Stimulated activated CD8-positive, alpha-beta memory T cell treated with anti-CD3 and anti-CD28 coated beads, Interleukin-12 subunit alpha, Interleukin-12 subunit beta, amount 100 ng/mL, for 1 hour (primary cell): Measurements from ENCODE around the gene C2CD5.
"Not testable (repeated sequence)": the region's sequence is repeated elsewhere in the genome, so short reads cannot be mapped to it uniquely, and the experiment has no call there.

Source experiments
- DNase-seq: peaks from one replicate; pipeline ENCODE4 v3.0.0-alpha.2; 2020; ENCODE audit warnings: low read depth

C2CD5 gene

DNA sequence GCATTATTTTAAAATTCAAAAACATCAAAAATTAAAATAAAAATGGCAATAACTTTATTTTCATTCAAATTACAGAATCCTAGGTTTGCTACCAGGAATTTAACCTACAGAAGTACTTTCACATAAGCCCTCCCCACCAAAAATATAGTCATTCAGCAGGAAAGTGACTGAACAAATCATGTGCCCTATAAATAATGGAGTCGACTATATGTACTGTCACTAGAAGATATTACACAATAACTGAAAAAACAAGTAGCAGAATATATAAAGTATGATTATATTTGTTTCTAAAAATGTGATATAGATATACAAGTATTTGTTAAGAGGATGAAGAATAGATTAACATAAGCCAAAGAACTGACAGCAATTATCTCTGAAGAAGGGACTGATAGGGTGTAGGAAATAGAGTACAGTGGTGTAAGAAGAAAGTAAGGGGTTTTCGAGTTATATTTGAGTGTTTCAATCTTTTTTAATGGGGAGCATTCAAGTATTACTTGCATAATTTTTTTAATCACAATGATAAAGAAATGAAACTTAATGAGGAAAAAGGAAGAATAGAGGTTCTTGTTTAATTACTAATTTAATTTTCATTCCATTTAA is 7.9 kb downstream of the C2CD5 start:
- DNase-seq: no peak

DNA sequence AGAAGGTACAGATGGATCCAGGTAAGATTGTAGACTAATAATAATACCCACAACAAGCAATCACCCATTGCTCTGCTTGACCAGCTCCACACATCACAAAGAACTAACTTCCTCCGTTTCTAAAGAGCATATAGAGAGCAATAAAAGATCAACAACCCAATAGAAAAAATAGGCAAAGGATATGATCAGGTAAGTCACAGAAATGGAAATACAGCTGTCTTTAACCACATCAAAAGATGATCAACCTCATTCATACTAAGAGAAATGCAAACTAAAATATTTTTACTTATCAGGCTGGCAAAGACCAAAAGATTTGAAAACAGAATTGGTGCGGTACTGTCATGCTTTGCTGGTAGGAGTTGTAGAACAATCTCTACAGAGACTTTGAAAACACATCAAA is 8.9 kb downstream of the C2CD5 start:
- no peak for DNase-seq

DNA sequence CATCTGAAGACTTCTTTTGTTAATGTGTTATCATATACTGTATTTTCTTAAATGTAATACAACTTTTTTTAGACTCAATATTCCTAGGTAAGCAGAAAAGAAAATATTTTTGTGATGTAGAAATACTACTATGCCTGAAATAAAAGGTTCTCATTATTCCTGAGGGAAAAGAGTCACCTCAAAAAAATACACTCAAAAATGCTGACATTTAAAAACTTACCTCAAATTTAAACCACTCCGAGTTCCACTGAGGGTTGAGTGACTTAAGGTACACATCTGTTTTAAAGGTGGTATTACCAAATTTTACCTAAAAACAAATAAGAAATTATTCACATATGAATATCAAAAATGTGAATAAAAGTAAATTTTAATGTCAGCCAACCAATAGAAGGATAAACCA is 9.3 kb downstream of the C2CD5 start:
- no peak for DNase-seq

DNA sequence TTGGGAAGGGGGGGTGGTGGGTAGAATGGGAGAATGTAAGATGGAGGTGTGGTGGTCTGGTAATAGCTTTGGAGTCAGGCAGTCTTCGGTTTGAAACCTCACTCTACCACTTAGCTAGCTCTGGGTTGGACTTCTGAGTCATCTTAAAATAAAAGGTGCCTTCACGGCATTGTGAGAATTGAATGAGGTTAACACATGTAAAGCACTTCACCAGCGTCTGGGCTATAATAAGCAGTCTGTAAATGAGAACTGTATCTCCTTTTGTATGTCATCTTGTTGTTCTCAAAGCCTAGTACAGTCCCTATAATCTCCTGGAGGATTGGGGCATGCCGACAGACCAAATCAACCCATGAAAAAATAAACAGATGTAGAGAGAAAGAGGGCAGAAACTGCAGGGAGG is 11.2 kb downstream of the C2CD5 start:
- no peak for DNase-seq

DNA sequence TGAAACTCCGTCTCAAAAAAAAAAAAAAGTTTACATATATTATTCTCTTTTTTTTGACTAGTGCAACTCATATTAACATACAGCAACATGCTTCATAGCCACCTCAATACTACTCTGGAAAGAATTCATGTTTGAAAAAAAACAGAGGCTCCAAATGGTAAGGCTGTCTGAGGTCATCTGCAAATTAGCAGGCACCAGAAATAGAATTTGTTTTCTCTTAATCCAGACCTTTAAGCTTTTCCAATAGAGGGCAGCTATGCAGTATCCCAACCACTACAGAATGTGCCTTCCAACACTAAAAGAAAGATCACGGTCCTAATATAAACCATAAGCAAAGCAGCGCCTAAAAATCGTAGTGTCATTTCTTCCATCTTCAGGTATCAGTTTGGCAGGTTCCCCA is 12.0 kb downstream of the C2CD5 start:
- no peak for DNase-seq

DNA sequence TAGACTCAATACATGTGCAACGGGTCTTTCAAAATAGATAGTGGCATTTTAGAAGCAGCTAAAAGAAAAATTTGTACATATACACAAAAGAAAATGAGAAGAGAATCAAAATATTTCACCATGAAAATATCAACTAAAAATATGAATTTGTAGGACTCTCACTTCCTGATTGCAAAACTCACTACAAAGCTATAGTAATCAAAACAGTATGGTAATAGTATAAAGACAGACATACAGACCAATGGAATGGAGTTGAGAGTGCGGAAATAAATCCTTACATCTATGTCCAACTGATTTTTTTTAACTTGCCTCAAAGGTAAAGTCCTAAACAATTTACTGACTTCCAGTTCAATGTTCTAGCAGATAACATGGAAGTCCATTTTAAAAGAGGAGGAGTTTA is 13.1 kb downstream of the C2CD5 start:
- no peak for DNase-seq

DNA sequence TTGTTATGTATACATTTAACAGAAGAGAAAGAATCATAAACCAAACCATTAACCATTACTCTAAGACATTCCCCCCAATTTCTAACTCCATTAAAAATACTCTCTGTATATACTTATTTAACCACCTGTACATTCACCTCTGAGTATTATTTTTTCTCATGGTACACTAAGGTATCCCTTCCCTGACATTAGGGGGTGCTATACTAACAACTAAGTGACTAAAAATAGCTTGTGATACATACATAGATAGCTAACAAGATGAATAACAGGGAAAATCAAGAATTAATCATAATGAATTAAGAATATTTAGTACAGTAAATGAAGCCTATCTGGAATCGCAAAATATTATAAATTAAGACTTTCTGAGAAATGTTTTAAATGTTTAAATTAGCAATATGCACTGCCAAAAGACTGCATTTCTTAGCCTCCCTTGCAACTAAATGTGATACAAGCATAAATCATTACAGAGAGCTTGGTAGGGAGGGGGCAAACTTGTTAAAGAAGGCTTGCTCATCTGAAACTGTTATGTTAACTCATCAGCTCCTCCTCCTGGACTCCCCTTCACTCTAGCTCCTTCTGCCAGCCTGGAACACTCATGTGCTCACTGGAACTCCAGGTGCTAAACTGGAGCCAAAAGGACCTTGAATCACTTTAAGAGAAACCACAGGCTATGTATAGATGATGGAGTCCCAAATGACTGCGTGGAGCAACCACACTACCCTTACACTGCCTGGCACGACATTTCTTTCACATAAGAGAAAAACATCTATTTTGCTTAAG is 14.9 kb downstream of the C2CD5 start:
- no peak for DNase-seq

DNA sequence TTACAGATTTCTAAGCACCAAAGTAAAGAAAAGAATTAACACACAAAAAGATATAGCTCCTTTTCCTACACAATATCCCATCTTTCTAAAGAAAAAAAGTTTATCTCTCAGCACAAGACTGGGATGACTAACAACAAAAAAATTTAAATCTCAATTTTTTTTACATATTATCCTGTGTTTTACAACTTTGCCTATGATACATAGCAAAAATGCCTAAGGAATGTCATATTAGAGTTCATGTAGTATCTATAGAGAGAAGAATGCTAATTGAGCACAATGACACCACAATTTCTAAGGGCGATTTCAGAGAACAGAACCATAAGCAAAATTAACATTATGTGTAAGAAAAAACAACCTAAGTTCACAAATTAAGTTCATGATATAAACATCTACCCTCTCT is 16.3 kb downstream of the C2CD5 start:
- no peak for DNase-seq

DNA sequence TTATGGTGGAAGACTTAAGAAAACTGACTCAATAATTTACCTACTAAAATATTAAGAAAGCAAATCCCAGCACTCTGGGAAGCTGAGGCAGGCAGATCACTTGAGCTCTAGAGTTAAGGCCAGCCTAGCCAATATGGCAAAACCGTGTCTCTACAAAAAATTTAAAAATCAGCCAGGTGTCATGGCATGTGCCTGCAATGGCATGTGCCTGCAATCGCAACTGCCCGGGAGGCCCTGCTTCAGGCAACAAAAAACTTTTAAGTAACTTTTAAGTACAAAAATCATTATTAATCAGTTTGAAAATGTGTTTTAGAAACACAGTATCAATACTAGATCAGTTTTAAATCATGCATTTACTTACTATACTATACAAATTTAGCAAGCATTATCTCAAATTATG is 17.5 kb downstream of the C2CD5 start:
- no peak for DNase-seq

DNA sequence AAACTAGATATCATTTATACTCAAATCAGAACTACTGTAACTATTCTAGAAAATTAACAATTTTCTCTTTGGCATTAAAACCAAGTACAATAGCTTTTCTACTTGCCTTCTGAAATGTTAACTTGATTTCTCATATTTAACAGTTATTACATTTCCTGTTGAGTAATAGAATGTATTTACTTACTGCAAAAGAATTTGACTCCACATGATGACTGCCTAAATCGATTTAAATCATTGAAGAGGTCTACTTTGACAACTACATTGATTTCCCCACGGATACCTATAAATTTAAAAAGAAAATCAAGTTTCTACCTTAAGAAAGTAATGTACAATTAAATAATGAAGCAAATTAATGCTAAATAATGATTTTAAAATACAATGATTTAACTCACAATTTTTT is 18.9 kb downstream of the C2CD5 start:
- DNase-seq: no peak

DNA sequence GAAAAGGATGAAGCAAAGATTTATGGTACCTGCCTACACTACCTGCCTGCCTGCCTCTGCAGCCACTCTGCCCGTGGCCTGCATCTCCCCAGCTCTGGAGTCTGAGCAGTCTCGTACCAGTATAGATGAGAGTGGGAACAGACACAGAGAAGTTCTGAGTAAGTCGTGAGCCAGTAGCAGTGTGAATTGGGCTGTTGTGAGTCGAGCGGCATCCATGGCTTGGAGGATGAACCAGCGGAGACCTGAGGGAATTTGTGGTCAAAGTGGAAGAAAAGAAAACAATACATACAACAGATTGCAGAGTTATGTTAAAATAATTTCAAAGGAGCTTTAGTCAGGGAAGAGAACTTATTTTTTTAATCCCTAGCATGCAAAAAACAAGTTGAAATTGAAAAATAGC is 25.3 kb downstream of the C2CD5 start:
- DNase-seq: no peak

DNA sequence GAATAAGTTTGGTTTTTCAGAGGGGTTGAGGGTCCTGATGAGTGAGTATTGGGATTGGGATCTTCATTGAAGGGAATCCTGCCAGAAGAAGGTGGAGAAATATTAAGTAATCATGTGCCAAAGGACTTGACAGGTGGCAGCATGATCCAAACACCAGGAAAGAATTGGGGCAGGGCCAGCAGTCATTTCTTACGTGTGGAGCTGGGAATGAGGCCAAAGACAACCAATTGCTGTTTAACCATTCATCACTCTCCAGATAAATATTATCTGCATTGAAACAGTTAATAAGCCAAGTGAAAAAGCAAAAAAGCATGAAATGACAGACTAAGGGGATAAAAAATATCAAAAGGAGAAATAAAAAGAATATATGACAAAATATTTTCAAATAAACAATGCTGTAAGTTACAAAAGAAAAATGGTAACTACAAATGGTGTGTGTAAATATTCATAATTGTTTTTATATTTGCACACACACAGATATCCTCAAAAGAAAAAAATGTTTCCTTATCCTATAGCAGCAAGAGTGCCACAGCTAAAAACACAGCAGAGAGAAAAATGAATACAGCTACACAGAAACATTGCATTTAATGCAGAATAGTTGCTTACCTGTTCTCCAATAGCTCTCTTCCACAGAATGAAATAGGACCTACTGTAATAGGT is 26.2 kb downstream of the C2CD5 start:
- DNase-seq: no peak

DNA sequence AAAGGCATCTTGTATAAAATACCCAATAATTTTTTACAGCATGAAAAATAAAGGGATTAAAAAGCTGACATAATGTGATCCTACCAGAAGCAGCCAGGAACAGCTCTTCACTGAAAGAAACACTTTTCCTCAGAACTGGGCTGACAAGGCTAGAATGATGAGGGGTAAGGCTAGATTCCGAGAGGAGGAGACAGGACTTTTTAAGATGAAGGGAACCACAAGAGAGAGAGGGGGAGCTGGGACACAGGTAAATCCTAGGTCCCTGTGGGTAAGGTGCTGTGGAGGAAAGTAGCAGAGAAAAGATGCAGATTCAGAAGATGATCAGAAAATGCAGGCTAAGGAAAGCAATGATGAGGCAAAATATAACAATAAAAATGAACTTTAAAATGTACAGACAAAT is 29.5 kb downstream of the C2CD5 start:
- DNase-seq: no peak

DNA sequence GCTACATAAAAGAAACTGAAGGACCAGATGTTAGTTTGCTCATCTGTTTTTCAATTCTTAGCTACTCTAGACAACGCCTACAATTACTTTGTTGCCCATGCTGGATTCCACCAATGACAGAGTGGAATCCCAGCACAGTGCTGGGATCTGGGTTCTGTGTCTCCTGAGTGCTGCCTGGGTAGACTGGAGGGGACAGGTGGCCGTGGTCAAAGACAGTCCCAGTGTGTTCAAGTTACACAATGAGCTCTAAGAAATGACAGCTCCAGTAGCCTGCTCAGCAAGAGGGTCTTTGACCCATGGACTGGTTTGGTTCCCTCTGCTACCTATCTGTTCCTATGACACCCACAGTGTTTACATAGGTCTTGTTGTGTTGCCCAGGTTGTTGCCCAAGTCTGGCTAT is 38.5 kb downstream of the C2CD5 start:
- DNase-seq: no peak

DNA sequence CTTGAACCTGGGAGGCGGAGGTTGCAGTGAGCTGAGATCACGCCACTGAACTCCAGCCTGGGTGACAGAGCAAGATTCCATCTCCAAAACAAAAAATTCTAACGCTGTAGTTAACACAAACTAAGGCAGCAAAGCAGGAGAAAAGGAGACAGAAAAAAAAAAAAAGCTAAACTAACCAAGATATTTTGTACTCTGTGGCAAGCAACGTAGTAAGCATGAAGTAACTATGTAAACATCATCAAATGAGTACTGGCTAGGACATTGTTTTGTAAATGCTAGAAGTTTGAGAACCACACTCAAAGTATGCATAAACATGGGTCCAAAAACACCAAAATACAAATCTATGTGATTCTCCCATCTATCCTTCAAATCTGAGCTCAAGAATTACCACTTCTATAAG is 44.2 kb downstream of the C2CD5 start:
- no peak for DNase-seq

DNA sequence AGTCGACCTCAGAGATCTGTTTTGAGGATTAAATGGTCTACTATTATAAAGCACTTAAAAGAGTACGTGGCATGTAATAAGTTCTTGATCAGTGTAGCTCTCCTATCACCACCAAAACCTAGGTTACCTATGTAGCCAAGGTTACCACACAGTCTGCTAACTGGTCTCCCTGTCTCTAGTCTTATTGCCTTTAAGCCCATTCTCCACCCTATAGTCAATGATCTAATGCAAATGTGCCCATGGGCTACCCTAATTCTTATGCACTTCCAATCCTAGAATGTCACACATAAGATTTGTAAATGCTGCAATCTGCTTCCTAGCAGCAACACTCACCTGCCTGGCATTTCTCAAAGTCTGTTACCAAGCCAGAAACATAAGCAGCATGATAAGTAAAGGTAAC is 44.9 kb downstream of the C2CD5 start:
- no peak for DNase-seq

DNA sequence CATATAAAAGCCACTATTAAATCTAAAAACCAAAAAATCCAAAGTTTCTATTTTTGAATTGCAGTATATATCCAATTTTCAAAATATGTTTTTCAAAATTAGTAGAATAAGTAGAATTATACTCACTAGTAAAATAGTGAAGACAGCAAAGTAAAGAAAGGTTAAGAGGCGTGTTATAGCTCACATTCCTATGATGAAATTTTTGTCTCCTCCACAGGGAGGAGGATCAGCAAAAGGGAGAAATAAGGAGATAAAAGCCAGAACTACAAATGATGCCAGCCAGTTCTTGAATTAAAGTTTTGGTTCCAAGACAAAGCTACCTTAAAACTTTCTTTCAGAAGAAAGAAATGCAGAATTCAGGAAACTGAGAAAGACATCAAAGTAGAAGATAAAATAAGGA is 50.0 kb downstream of the C2CD5 start:
- no peak for DNase-seq

DNA sequence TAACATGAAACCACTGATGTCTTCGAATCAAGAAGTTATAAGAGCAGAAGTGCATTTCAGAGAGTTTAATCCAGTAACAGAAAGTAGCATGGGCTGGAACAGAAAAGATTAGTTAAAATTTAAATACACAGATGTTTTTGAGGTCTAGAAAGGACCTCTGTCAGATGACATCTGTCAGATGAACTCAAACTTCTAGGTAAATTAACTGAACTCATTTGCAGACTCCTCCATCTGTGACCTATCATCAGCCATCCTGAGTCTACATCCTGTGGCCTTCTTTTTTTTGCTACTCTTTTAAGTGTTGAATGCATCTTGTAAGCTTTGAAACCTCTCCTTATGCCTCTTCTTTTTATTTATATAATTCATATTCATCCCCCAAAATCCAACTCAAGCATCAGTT is 53.3 kb downstream of the C2CD5 start:
- no peak for DNase-seq

DNA sequence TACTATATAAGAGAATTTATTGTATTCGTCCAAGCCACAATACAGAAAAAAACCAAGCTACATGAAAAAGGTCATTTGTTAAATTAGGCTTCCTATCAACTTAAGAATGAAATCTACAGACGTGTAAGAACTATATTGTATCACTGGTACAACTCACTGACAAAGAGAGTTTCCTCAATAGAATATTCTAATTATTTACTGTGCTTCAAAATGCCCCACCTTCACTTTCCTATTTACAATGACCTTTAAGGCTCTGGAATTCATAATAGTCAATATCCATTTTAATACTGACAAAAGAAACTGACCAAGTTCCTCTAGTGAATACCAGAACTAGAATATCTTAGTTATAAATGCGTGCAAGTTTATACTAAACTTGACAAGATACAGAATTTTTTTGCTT is 55.9 kb downstream of the C2CD5 start:
- no peak for DNase-seq

DNA sequence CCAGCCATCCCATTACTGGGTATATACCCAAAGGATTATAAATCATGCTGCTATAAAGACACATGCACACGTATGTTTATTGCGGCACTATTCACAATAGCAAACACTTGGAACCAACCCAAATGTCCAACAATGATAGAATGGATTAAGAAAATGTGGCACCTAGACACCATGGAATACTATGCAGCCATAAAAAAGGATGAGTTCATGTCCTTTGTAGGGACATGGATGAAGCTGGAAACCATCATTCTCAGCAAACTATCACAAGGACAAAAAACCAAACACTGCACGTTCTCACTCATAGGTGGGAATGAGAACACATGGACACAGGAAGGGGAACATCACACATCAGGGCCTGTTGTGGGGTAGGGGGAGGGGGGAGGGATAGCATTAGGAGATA is 56.7 kb downstream of the C2CD5 start:
- not testable (repeated sequence) for DNase-seq

DNA sequence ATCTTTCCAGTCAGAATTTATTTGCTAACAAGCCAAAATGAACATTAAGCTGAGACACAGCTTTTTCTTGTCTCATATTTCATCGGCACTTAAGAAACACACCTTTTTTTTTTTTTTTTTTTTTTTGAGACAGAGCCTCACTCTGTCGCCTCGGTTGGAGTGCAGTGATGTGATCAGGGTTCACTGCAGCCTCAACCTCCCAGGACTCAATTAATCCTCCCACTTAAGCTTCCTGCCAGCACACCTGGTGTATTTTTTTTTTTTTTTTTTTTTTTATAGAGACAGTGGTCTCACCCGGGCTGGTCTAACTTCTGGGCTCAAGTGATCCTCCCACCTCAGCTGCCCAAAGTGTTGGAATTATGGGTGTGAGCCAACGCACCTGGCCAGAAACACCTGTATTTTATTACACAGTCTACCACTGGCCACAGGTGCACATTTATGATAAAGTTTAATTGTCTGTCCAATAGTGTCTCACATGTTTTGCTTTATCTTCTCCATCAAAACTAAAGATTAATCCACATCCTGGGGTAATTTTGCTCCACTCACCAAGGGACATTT is 62.7 kb downstream of the C2CD5 start:
- DNase-seq: no peak

DNA sequence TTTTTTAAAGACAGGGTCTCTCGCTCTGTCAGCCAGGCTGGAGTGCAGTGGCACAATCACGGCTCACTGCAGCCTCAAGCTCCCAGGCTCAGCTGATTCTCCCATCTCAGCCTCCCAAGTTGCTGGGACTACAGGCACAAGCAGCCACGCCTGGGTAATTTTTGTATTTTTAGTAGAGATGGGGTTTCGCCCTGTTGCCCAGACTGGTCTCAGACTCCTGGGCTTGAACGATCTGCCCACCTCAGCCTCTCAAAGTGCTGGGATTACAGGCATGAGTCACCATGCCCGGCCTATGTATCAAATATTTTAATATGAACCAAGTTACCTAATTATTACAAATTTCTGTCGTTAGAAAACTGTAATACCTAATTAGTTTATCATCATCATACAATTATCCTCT is 63.5 kb downstream of the C2CD5 start:
- DNase-seq: not testable (repeated sequence)

DNA sequence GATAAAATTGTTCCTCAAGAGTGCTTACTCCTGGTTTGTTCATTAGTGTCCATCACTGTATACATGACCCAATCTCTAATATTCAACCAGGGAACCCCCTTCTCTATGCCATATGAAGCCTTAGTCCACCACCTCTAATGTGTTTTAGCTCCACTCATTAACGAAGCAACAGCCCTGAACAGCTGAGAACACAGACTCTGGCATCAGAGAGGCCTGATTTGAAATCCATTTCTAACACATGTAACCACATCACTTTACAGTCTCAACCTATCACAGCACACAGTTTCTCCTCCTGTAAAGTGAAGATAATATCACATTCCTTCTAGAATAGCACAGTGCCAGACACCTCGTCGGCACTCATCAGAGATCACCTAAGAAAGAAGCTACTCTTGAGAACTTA is 64.3 kb downstream of the C2CD5 start:
- no peak for DNase-seq
